Endodermal cell (in vitro differentiated cells): ENCODE measurements around the gene CDK7. TPM values are rescaled to one million over a fixed set of nuclear protein-coding genes. Genes with fewer than 3 reads are reported as not detected.

ENCODE experiments used
- DNase-seq: peaks from one replicate; pipeline ENCODE4 v3.0.0-alpha.2; 2017
- H3K27ac ChIP-seq: 2 replicates; pipeline ENCODE4 v1.5.1; 2013; ENCODE audit warnings: mild to moderate bottlenecking, low read depth, low read length, moderate library complexity
- H3K27me3 ChIP-seq: 2 replicates; pipeline ENCODE4 v1.6.1; 2013; ENCODE audit warnings: mild to moderate bottlenecking, low read length, moderate library complexity; ENCODE audit not compliant: insufficient read depth, control insufficient read depth, poor library complexity, severe bottlenecking
- H3K36me3 ChIP-seq: 2 replicates; pipeline ENCODE4 v1.7.0; 2013; ENCODE audit warnings: mild to moderate bottlenecking, low read length, moderate library complexity; ENCODE audit not compliant: control insufficient read depth, insufficient read depth
- H3K4me1 ChIP-seq: one replicate; pipeline ENCODE4 v1.7.0; 2013; ENCODE audit warnings: low read length; ENCODE audit not compliant: control insufficient read depth, insufficient read depth
- H3K4me3 ChIP-seq: 2 replicates; pipeline ENCODE4 v1.5.1; 2013; ENCODE audit warnings: mild to moderate bottlenecking, low read length, moderate library complexity
- H3K9ac ChIP-seq: 2 replicates; pipeline ENCODE4 v1.6.1; 2013; ENCODE audit warnings: mild to moderate bottlenecking, low read length, moderate library complexity; ENCODE audit not compliant: poor library complexity, severe bottlenecking; ENCODE audit errors: extremely low read depth
- H3K9me3 ChIP-seq: 2 replicates; pipeline ENCODE4 v1.6.1; 2013; ENCODE audit warnings: mild to moderate bottlenecking, low read length, moderate library complexity; ENCODE audit not compliant: control insufficient read depth
- H3K27ac Mint-ChIP-seq: 2 replicates; pipeline ENCODE4 v1.8.0; 2020; ENCODE audit warnings: mixed read lengths
- H3K27me3 Mint-ChIP-seq: 2 replicates; pipeline ENCODE4 v1.8.0; 2021; ENCODE audit warnings: mild to moderate bottlenecking, mixed read lengths; ENCODE audit not compliant: insufficient read depth
- H3K36me3 Mint-ChIP-seq: 2 replicates; pipeline ENCODE4 v1.8.0; 2020; ENCODE audit warnings: low read depth, mixed read lengths
- H3K4me1 Mint-ChIP-seq: 2 replicates; pipeline ENCODE4 v1.8.0; 2020; ENCODE audit warnings: mixed read lengths
- H3K4me3 Mint-ChIP-seq: 2 replicates; pipeline ENCODE4 v1.8.0; 2020; ENCODE audit warnings: mild to moderate bottlenecking, moderate library complexity, mixed read lengths
- H3K9me3 Mint-ChIP-seq: 2 replicates; pipeline ENCODE4 v1.8.0; 2020; ENCODE audit warnings: mild to moderate bottlenecking, mixed read lengths
- WGBS, 2 experiments: methylation state at CpG; one replicate each; pipeline versions ENCODE4 v1.1.5 to v1.1.7; 2013; ENCODE audit warnings: missing lambda C conversion rate in 2 of 2, mixed read lengths in 1 of 2; ENCODE audit not compliant: insufficient coverage in 1 of 2, insufficient read length in 1 of 2; 5-methylcytosine and 5-hydroxymethylcytosine counted together
- total RNA-seq, 2 donors: library from RNA; stranded (reverse); fragmentation: NEBNext Ultra II Directional in 1 of 2; extraction: Animal tissue kit (Norgen Biotek cat#: 25700) in 1 of 2; gene quantifications; 2 replicates in 1 of 2; 3 replicates in 1 of 2; pipeline ENCODE4 v1.2.1, GENCODE V29; 2021
- TF ChIP-seq, protein P1 (sequence below): fragments of 200-600 bp; sonication (generic); conservative IDR thresholded peaks from 2 replicates; pipeline ENCODE4 v1.5.0; 2021; ENCODE audit warnings: antibody characterized with exemption, mild to moderate bottlenecking

The CDK7 gene
- total RNA-seq, 2 donors from 2014 or later = 49.7 to 52.0 TPM

DNA sequence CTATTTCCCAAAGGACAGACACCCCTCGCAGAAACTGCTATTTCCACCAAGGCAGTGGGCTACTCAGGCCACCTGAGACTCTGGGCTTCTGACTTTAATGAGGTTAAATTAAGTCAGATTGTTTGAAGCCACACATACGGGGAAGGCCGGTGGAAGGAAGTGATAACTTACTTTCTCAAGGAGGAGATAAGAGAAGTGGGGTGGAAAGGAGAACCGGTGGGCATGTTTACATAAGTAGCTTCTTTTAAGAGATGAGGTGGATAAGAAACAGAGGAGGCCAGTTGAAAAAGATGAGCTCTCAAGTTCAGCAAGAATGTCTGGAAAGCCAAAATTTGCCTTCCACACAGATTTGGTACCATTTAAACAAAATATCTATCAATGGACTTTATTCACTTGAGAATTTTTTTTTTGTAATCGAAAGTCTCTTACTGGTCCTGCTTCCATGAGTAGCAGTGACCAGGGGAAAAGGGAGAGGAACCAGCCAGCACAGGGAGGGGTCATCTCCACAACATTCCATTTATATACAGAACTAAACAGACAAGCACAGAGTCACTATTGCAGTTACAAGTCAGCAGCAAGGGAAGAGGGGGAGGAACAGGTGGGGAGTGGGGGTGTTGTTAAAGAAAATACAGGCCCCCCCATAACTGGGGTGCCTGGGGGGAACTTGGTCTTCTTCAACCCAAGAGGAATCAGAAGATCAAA is 77.9 kb downstream of the CDK7 start:
- Mint-ChIP-seq H3K9me3 (peaks cover 22% of the 10 kb centered on the region), H3K36me3 (peaks cover 38% of the 10 kb centered on the region), H3K27me3 (no peaks in the 10 kb centered on the region), H3K27ac (no peak overlapping the region), H3K4me1 (peaks cover 15% of the 10 kb centered on the region), H3K4me3 (no peak overlapping the region)
- no peak for DNase-seq
- H3K4me1 ChIP-seq = peaks cover 7% of the 10 kb centered on the region
- H3K27me3 ChIP-seq = no peaks in the 10 kb centered on the region
- peaks cover 4% of the 10 kb centered on the region for H3K36me3 ChIP-seq
- WGBS, 2 experiments = 50 to 51% methylated on average over 3 to 5 of the region's 5 CpGs
- H3K9me3 ChIP-seq = peaks cover 22% of the 10 kb centered on the region
- TF ChIP-seq, protein P1, sequence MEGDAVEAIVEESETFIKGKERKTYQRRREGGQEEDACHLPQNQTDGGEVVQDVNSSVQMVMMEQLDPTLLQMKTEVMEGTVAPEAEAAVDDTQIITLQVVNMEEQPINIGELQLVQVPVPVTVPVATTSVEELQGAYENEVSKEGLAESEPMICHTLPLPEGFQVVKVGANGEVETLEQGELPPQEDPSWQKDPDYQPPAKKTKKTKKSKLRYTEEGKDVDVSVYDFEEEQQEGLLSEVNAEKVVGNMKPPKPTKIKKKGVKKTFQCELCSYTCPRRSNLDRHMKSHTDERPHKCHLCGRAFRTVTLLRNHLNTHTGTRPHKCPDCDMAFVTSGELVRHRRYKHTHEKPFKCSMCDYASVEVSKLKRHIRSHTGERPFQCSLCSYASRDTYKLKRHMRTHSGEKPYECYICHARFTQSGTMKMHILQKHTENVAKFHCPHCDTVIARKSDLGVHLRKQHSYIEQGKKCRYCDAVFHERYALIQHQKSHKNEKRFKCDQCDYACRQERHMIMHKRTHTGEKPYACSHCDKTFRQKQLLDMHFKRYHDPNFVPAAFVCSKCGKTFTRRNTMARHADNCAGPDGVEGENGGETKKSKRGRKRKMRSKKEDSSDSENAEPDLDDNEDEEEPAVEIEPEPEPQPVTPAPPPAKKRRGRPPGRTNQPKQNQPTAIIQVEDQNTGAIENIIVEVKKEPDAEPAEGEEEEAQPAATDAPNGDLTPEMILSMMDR = no peak
- H3K27ac ChIP-seq = no peak overlapping the region
- H3K4me3 ChIP-seq = no peak overlapping the region
- no peak overlapping the region for H3K9ac ChIP-seq

DNA sequence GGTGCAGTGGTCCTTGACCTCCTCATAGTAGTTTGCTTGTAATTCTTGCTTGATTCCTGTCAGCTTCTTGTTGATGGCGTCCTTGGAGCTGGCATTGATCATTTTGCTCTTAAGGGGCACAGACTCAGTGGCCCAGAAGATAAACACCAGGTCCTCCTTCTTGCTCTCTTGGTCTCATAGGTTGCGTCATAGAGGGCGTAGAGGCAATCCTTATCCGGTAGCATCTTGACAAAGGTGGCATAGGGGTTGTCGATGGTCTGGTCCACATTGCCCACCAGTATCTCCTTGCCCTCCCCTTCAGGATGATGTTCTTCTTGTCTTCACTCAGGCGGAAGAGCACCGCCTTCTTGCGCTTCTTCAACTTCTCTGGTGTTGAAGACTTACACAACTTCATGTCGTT is 78.7 kb downstream of the CDK7 start:
- Mint-ChIP-seq H3K9me3 (peaks cover 21% of the 10 kb centered on the region), H3K4me1 (peaks cover 15% of the 10 kb centered on the region), H3K27me3 (no peaks in the 10 kb centered on the region), H3K4me3 (no peak overlapping the region), H3K36me3 (peaks cover 33% of the 10 kb centered on the region), H3K27ac (no peak overlapping the region)
- H3K4me1 ChIP-seq = peaks cover 7% of the 10 kb centered on the region
- H3K4me3 ChIP-seq = no peak overlapping the region
- H3K9ac ChIP-seq = no peak overlapping the region
- H3K27me3 ChIP-seq = no peaks in the 10 kb centered on the region
- DNase-seq = no peak
- no peaks in the 10 kb centered on the region for H3K36me3 ChIP-seq
- peaks cover 22% of the 10 kb centered on the region for H3K9me3 ChIP-seq
- TF ChIP-seq, protein P1 = no peak
- H3K27ac ChIP-seq = no peak overlapping the region
- 96 to 97% methylated on average over 4 to 9 of the region's 9 CpGs for WGBS, 2 experiments

DNA sequence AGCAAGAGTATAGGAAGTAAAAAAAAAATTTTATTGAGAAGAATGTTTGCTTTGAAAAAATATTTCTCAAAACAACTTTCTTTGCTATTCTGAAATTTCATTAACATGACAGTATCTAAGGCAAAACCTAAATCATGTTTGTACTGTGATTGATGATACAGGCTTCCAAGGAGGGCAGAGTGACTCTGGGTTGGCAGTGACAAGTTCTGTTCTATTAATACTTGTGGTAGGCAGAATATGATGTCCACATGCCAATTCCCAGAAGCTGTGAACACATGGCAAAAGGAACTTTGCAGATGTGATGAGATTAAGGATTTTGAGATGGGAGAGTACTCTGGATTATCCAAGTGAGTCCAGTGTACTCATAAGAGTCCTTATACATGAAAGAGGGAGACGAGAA is 81.3 kb downstream of the CDK7 start:
- 89 to 92% methylated on average over 1 of the region's 1 CpG for WGBS, 2 experiments
- peaks cover 15% of the 10 kb centered on the region for H3K4me1 Mint-ChIP-seq
- no peak overlapping the region for H3K4me3 ChIP-seq
- H3K27me3 Mint-ChIP-seq = no peaks in the 10 kb centered on the region
- H3K27me3 ChIP-seq = no peaks in the 10 kb centered on the region
- H3K36me3 Mint-ChIP-seq = peaks cover 11% of the 10 kb centered on the region
- H3K4me3 Mint-ChIP-seq = no peak overlapping the region
- no peaks in the 10 kb centered on the region for H3K9me3 Mint-ChIP-seq
- no peak overlapping the region for H3K27ac ChIP-seq
- H3K4me1 ChIP-seq = peaks cover 7% of the 10 kb centered on the region
- no peaks in the 10 kb centered on the region for H3K36me3 ChIP-seq
- TF ChIP-seq, protein P1 = no peak
- DNase-seq = no peak
- H3K9ac ChIP-seq = no peak overlapping the region
- H3K27ac Mint-ChIP-seq = no peak overlapping the region
- H3K9me3 ChIP-seq = peaks cover 2% of the 10 kb centered on the region
